Measurements from ENCODE around the gene PCDHGC3.

Gene PCDHGC3

DNA sequence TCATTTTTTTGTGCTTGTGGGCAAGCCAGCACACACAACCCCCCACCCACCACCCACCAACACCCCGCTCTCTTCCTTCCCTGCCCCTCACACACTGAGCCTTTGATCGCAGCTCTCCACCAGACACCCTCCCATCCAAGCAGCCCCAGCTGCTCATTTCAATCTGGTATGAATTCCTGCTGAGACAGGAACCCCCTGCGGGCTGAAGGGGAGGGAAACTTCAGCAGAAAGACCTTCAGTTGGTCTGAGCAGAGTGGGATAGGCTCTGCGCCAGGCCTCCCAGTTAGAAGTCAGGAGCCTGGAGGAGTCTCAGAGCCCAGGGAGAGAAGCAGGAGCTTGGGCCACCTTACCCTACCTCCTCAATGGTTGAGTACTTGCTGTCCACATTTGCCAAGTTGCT lies 20.3 kb downstream of the PCDHGC3 start:
- Histone ChIP-seq H3K9me3 (ENCODE audit: control insufficient read depth, low read depth, low read length) (no peaks in the 10 kb centered on the region), H3K9ac (ENCODE audit: low read length) (no peak overlapping the region), H3K27me3 (ENCODE audit: control insufficient read depth, insufficient read depth, low read length) (no peaks in the 10 kb centered on the region), H3K36me3 (ENCODE audit: control insufficient read depth, low read depth, low read length) (no peaks in the 10 kb centered on the region), H3K27ac (ENCODE audit: low read length) (no peak overlapping the region), H3K4me1 (ENCODE audit: control insufficient read depth, low read depth, low read length) (peaks cover 28% of the 10 kb centered on the region), H3K4me3 (ENCODE audit: low read length) (peak overlapping the region; percentile 10)

DNA sequence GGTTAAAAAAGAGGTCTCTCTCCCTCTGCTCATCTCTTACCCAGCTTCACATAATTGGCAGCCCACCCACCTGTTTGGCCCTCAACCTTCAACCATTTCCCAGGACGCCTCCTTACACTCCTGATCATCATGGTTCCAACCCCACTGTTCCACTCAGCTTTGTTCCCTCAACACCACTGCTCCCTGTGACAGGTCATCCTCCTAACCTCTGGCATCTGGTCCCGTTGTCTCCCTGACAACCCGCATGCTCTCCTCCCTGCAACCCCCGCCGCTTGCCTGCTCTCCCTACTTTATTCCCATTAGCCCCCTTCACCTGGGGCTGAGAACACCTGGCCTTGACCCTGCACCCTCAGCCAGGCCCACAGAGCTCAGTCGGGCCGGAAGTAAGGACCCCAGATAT lies 26.0 kb downstream of the PCDHGC3 start:
- Histone ChIP-seq H3K4me3 (ENCODE audit: low read length) (no peak overlapping the region), H3K9me3 (ENCODE audit: control insufficient read depth, low read depth, low read length) (no peaks in the 10 kb centered on the region), H3K36me3 (ENCODE audit: control insufficient read depth, low read depth, low read length) (peaks cover 5% of the 10 kb centered on the region), H3K27ac (ENCODE audit: low read length) (no peak overlapping the region), H3K4me1 (ENCODE audit: control insufficient read depth, low read depth, low read length) (no peaks in the 10 kb centered on the region), H3K27me3 (ENCODE audit: control insufficient read depth, insufficient read depth, low read length) (no peaks in the 10 kb centered on the region), H3K9ac (ENCODE audit: low read length) (no peak overlapping the region)

DNA sequence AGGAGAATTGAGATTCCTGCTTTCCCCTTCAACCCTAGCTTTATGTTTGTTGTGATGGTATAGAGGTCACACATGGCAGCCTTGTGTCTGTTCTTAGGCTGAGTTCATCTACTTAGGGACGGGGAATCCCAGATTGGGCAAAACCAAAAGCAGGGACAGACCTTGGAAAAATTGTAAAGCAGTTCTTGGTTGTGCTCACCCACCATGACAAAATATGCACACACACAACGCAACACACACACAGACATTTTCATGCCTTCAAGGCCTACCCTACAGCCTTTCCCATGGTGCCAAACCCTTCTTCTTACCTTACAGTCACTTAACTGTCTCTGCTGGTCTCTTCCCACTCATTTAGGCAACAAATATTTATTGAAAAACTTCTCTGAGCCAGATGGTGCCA lies 27.9 kb downstream of the PCDHGC3 start:
- Histone ChIP-seq H3K4me1 (ENCODE audit: control insufficient read depth, low read depth, low read length) (peaks cover 13% of the 10 kb centered on the region), H3K9me3 (ENCODE audit: control insufficient read depth, low read depth, low read length) (no peaks in the 10 kb centered on the region), H3K4me3 (ENCODE audit: low read length) (no peak overlapping the region), H3K36me3 (ENCODE audit: control insufficient read depth, low read depth, low read length) (peaks cover 5% of the 10 kb centered on the region), H3K27me3 (ENCODE audit: control insufficient read depth, insufficient read depth, low read length) (no peaks in the 10 kb centered on the region), H3K9ac (ENCODE audit: low read length) (no peak overlapping the region), H3K27ac (ENCODE audit: low read length) (no peak overlapping the region)

DNA sequence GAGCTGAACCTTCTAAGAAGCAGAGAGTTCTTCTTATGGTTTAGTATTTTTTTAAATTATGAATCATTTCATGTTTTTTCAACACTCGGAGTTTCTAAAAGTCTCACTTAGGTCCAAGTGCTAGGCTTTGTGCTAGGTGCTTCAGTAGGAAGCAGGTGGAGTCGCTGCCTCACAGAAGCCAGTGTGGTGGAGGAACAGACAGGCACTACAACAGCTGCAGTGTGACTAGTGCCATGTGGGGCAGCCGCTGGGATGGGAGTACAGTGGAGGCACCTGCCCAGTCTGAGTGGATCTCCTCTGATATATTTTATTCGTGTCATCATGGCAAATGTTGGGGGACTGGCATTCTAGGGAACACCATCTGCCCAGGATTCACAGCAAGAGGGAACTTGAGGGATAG lies 28.4 kb downstream of the PCDHGC3 start:
- peaks cover 5% of the 10 kb centered on the region for H3K36me3 ChIP-seq (ENCODE audit: control insufficient read depth, low read depth, low read length)
- no peaks in the 10 kb centered on the region for H3K27me3 ChIP-seq (ENCODE audit: control insufficient read depth, insufficient read depth, low read length)
- H3K27ac ChIP-seq (ENCODE audit: low read length) = no peak overlapping the region
- no peak overlapping the region for H3K4me3 ChIP-seq (ENCODE audit: low read length)
- H3K4me1 ChIP-seq (ENCODE audit: control insufficient read depth, low read depth, low read length) = peaks cover 15% of the 10 kb centered on the region
- H3K9ac ChIP-seq (ENCODE audit: low read length) = no peak overlapping the region
- H3K9me3 ChIP-seq (ENCODE audit: control insufficient read depth, low read depth, low read length) = no peaks in the 10 kb centered on the region

DNA sequence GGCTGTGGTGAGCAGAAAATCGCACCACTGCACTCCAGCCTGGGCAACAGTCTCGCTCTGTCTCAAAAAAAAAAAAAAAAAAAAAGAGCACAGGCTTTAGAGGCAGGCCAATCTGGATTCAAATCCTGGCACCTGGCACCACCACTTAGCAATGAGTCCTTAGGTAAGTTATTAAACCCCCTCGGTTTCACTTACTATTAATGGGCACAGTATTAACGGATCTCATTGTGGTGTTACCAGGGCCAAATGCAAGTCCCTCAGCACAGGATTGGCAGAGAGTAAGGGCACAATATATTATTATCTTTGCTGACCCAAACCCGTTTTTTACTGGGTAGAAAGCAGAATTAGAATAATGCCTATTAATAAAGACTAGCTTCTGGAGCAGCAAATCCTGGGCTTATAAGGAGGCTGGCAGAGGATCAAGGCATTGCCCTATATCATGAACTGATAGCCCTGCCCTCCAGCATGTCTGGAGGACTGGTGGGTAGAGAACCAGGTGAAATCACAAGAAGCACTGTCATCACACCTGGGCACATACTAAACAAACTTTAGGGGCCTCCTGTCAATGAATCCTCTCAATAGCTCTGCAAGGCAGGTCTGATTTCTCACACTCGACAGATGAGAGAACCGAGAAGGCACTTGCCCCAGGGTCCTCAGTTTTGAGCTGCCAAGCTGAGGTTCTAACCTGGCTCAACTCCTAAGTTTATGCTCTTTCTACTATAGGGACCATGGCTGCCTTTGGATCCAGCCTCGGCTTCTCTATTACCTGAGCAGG lies 30.8 kb downstream of the PCDHGC3 start:
- Histone ChIP-seq H3K27ac (ENCODE audit: low read length) (no peak overlapping the region), H3K4me1 (ENCODE audit: control insufficient read depth, low read depth, low read length) (peaks cover 20% of the 10 kb centered on the region), H3K9ac (ENCODE audit: low read length) (no peak overlapping the region), H3K27me3 (ENCODE audit: control insufficient read depth, insufficient read depth, low read length) (no peaks in the 10 kb centered on the region), H3K36me3 (ENCODE audit: control insufficient read depth, low read depth, low read length) (peaks cover 10% of the 10 kb centered on the region), H3K4me3 (ENCODE audit: low read length) (no peak overlapping the region), H3K9me3 (ENCODE audit: control insufficient read depth, low read depth, low read length) (no peaks in the 10 kb centered on the region)

DNA sequence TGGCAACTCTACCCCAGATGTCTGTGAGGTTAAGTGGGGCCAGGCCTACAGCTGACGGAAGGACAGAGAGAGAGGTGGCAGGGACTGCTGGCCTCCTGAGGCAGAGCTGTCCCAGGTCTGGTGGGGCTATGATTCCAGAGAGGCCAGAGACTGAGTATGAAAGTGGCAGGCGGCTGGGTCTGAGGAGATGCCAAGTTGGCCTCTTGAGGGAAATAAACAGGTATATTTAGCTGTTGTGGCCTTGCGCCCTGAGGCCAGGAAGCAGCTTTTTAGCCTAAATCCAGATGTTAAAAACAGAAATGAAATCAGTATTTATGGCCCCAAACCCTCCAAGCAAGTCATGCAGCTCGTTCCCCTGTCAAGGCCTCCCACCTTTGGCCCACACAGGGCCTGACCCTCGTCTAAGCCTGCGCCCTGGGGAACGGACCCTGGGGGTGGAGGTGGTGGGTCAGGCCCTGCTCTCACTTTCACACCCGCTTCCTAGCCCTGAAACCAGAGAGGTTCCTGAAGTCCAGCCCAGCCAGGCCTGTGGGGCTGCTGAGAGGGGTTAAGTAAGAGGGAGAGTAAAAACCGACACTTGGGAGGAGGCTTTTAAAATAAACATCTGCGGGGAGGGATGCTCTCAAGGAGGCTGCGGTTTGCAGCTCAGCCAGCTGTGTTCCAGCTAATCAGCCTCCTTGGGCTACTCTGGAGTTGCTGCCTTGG lies 31.8 kb downstream of the PCDHGC3 start:
- Histone ChIP-seq H3K27me3 (ENCODE audit: control insufficient read depth, insufficient read depth, low read length) (no peaks in the 10 kb centered on the region), H3K4me3 (ENCODE audit: low read length) (no peak overlapping the region), H3K36me3 (ENCODE audit: control insufficient read depth, low read depth, low read length) (peaks cover 10% of the 10 kb centered on the region), H3K9me3 (ENCODE audit: control insufficient read depth, low read depth, low read length) (no peaks in the 10 kb centered on the region), H3K9ac (ENCODE audit: low read length) (no peak overlapping the region), H3K27ac (ENCODE audit: low read length) (no peak overlapping the region), H3K4me1 (ENCODE audit: control insufficient read depth, low read depth, low read length) (peaks cover 20% of the 10 kb centered on the region)

DNA sequence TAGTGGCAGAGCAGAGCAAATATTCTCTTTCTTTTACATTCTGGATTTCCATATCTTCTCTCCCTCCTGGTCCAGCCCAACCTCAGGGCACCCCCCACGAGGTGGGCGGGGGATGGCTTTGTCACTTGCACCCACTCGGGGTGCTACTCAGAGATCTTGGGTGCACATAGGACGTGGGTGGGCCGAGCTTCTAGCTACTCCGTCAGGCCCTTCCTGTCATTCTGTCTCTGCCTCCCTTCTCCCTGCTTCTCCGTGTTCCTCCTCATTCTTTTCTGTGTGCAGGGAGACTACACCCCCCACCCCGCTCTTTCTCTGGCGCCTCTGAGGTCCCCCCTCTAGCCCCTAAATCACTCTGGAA lies 32.7 kb downstream of the PCDHGC3 start:
- H3K4me3 ChIP-seq (ENCODE audit: low read length) = peak overlapping the region; percentile 44
- H3K4me1 ChIP-seq (ENCODE audit: control insufficient read depth, low read depth, low read length) = peaks cover 20% of the 10 kb centered on the region
- H3K36me3 ChIP-seq (ENCODE audit: control insufficient read depth, low read depth, low read length) = peaks cover 10% of the 10 kb centered on the region
- no peak overlapping the region for H3K27ac ChIP-seq (ENCODE audit: low read length)
- no peak overlapping the region for H3K9ac ChIP-seq (ENCODE audit: low read length)
- no peaks in the 10 kb centered on the region for H3K27me3 ChIP-seq (ENCODE audit: control insufficient read depth, insufficient read depth, low read length)
- no peaks in the 10 kb centered on the region for H3K9me3 ChIP-seq (ENCODE audit: control insufficient read depth, low read depth, low read length)

DNA sequence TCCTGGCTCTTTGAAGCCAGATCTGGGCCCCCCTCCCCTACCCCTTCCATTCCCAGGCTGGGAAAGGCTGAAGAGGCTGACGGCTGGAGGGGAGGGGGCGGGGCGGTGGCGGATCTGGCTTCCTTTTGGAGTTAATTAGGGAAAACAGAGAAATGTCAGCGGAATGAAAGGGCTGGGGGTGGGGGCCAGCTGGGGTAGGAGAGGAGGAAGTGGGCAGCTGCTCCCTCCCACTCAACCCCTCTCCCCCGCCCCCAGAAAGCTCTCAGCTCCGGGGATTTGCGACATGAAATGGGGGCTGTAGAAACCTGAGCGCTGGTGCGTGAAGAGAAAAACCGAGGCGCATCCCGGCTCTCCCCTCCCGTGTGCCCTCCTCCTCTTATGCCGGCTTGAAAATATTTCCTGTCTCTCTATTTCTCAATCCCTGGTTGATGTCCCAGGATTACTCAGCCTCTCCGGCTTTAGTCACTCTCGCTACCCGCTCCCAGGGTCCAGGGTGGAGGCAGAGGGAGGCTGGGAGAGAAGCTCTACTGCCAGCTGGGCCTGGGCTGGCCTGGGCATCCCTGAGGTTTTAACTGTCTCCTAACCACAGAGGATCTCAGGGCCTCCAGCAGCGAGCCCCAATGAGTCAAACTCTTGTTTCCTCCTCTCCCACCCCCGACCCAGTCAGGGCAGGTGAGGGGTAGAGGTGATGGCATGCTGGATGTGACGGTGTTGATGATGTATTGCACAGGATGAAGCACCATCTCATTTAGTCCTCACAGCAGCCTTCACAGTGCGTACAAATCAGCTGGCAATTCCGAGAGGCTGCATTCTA lies 33.2 kb downstream of the PCDHGC3 start:
- H3K27ac ChIP-seq (ENCODE audit: low read length) = no peak overlapping the region

DNA sequence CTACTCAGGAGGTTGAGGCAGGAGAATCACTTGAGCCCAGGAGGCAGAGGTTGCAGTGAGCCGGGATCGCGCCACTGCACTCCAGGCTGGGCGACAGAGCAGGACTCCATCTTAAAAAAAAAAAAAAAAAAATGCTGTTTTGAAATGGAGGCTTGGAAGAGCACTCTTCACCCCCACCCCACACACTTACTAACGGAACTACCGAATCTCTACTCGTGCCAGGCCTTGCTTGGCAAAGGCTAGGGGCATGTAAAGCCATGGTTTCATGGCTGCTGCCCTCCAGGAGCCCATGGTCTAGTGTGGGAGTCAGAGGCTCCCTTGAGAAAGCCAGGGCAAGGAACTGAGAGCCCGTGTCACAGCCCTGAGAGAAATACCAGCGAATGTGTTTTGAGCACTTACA lies 34.4 kb downstream of the PCDHGC3 start:
- no peak overlapping the region for H3K9ac ChIP-seq (ENCODE audit: low read length)
- H3K36me3 ChIP-seq (ENCODE audit: control insufficient read depth, low read depth, low read length) = peaks cover 10% of the 10 kb centered on the region
- H3K27ac ChIP-seq (ENCODE audit: low read length) = no peak overlapping the region
- no peak overlapping the region for H3K4me3 ChIP-seq (ENCODE audit: low read length)
- peaks cover 32% of the 10 kb centered on the region for H3K4me1 ChIP-seq (ENCODE audit: control insufficient read depth, low read depth, low read length)
- H3K9me3 ChIP-seq (ENCODE audit: control insufficient read depth, low read depth, low read length) = no peaks in the 10 kb centered on the region
- H3K27me3 ChIP-seq (ENCODE audit: control insufficient read depth, insufficient read depth, low read length) = no peaks in the 10 kb centered on the region

More for the DNA sequence above, 33.2 kb downstream of the PCDHGC3 start:
- peak overlapping the region; percentile 44 for H3K4me3 ChIP-seq (ENCODE audit: low read length)
- peaks cover 10% of the 10 kb centered on the region for H3K36me3 ChIP-seq (ENCODE audit: control insufficient read depth, low read depth, low read length)
- no peaks in the 10 kb centered on the region for H3K27me3 ChIP-seq (ENCODE audit: control insufficient read depth, insufficient read depth, low read length)
- H3K9me3 ChIP-seq (ENCODE audit: control insufficient read depth, low read depth, low read length) = no peaks in the 10 kb centered on the region
- peak overlapping the region; percentile 39 for H3K9ac ChIP-seq (ENCODE audit: low read length)
- peaks cover 21% of the 10 kb centered on the region for H3K4me1 ChIP-seq (ENCODE audit: control insufficient read depth, low read depth, low read length)

DNA sequence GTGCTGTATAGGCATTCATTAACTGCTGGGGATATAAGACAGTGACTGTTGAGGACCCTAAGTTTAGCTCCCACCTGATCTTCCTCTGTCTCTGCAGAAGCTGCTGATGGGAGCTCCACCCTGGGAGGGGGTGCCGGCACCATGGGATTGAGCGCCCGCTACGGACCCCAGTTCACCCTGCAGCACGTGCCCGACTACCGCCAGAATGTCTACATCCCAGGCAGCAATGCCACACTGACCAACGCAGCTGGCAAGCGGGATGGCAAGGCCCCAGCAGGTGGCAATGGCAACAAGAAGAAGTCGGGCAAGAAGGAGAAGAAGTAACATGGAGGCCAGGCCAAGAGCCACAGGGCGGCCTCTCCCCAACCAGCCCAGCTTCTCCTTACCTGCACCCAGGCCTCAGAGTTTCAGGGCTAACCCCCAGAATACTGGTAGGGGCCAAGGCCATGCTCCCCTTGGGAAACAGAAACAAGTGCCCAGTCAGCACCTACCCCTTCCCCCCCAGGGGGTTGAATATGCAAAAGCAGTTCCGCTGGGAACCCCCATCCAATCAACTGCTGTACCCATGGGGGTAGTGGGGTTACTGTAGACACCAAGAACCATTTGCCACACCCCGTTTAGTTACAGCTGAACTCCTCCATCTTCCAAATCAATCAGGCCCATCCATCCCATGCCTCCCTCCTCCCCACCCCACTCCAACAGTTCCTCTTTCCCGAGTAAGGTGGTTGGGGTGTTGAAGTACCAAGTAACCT lies 35.3 kb downstream of the PCDHGC3 start:
- H3K4me1 ChIP-seq (ENCODE audit: control insufficient read depth, low read depth, low read length) = peaks cover 34% of the 10 kb centered on the region
- no peak overlapping the region for H3K9ac ChIP-seq (ENCODE audit: low read length)
- no peaks in the 10 kb centered on the region for H3K27me3 ChIP-seq (ENCODE audit: control insufficient read depth, insufficient read depth, low read length)
- no peak overlapping the region for H3K27ac ChIP-seq (ENCODE audit: low read length)
- H3K4me3 ChIP-seq (ENCODE audit: low read length) = no peak overlapping the region
- no peaks in the 10 kb centered on the region for H3K9me3 ChIP-seq (ENCODE audit: control insufficient read depth, low read depth, low read length)
- peaks cover 10% of the 10 kb centered on the region for H3K36me3 ChIP-seq (ENCODE audit: control insufficient read depth, low read depth, low read length)

DNA sequence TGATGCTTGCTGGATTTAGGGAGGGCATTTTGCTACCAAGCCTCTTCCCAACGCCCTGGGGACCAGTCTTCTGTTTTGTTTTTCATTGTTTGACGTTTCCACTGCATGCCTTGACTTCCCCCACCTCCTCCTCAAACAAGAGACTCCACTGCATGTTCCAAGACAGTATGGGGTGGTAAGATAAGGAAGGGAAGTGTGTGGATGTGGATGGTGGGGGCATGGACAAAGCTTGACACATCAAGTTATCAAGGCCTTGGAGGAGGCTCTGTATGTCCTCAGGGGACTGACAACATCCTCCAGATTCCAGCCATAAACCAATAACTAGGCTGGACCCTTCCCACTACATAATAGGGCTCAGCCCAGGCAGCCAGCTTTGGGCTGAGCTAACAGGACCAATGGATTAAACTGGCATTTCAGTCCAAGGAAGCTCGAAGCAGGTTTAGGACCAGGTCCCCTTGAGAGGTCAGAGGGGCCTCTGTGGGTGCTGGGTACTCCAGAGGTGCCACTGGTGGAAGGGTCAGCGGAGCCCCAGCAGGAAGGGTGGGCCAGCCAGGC lies 36.1 kb downstream of the PCDHGC3 start:
- Histone ChIP-seq H3K9ac (ENCODE audit: low read length) (no peak overlapping the region), H3K4me3 (ENCODE audit: low read length) (no peak overlapping the region), H3K36me3 (ENCODE audit: control insufficient read depth, low read depth, low read length) (peaks cover 13% of the 10 kb centered on the region), H3K27me3 (ENCODE audit: control insufficient read depth, insufficient read depth, low read length) (no peaks in the 10 kb centered on the region), H3K4me1 (ENCODE audit: control insufficient read depth, low read depth, low read length) (peaks cover 34% of the 10 kb centered on the region), H3K27ac (ENCODE audit: low read length) (no peak overlapping the region), H3K9me3 (ENCODE audit: control insufficient read depth, low read depth, low read length) (no peaks in the 10 kb centered on the region)
